GM21717 (cell line): ENCODE results near the gene CEBPZOS.

Experiments used
- ATAC-seq: cut with Tn5 transposase; IDR thresholded peaks from one replicate; pipeline ENCODE4 v1.9.1; 2021; ENCODE audit warnings: mild to moderate bottlenecking, moderate library complexity; ENCODE audit not compliant: unreplicated experiment

The CEBPZOS gene

GRCh38 chr2:37196320-37197195 is at the start of gene CEBPZOS:
CEBPZOS (plus strand) TSS chr2:37196496; CDS start chr2:37199705, 3,209 bp downstream.
- peak; percentile 76 for ATAC-seq

DNA sequence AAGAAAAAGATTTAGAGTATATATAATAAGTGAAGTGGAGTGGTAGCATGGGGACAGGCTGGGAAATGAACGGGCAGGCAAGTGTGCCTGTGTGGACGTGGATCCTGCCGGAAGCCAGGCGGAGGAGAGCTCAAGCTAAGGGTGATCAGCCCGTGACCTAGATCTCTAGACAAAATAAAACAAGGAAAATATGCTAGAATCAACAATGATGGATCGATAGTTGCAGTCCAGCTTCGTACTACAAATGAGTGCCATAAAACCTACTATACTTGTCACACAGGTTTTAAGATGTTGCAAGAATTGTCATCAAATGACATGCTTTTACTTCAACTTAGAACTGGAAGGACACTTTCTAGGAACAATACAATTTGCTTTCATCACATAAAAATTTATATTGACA is 48.0 kb upstream of the CEBPZOS start:
- ATAC-seq = no peak

GRCh38 chr2:37149626-37150322 is 46.5 kb upstream of the CEBPZOS start:
- ATAC-seq = no peak

GRCh38 chr2:37153224-37153623 is 43.1 kb upstream of the CEBPZOS start:
- no peak for ATAC-seq

DNA sequence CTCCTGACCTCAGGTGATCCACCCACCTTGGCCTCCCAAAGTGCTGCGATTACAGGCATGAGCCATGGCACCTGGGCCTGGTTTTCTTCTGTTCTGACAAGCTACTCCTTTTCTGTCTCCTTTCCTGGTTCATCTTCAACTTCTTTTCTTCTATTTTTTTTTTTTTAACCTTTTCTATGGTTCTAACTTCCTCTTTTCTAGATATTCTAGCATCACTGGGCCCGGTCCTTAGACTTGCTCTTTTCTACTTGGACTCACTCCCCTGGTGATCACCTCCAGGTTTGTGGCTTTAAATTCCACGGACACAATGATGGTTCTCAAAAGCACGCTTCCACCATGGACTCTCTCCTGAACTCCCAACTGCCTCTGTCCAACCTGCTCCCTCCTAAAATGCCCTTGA is 41.5 kb upstream of the CEBPZOS start:
- no peak for ATAC-seq

- peak; percentile 36 for ATAC-seq
These were observed 40.0 kb upstream of the CEBPZOS start for GRCh38 chr2:37156071-37156856.

- peak; percentile 88 for ATAC-seq
These were observed 39.2 kb upstream of the CEBPZOS start, which contains the start of gene EIF2AK2 for GRCh38 chr2:37156857-37157714. EIF2AK2 (minus strand) TSS chr2:37156980; CDS start chr2:37147806, 9,174 bp downstream.

GRCh38 chr2:37164757-37165156 is 31.5 kb upstream of the CEBPZOS start:
- ATAC-seq = no peak

DNA sequence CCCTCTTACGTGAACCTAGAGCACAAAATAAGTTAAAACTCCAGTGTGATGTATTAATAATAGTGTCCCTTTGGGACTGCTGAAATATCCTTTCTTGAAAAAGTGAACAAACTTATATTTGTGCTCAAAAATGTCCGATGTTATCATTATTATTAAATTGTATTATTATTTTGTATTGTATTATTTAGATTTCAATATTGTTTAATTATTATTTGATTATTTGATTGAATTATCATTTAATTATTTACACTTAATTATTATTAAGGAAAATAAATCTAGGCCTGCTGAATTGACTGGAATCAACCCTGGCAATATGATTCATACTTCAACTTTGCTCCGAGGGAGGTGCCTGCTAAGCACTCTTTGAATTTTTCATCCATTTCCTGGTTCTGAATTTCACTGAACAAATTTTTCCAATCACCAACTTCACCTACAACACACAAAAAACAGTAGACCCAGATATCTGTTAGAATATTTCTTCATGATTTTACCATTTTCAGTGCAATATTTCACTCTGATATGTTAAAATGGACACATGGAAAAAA is 28.6 kb upstream of the CEBPZOS start:
- no peak for ATAC-seq

GRCh38 chr2:37168217-37168981 is 27.9 kb upstream of the CEBPZOS start:
- ATAC-seq = no peak

DNA sequence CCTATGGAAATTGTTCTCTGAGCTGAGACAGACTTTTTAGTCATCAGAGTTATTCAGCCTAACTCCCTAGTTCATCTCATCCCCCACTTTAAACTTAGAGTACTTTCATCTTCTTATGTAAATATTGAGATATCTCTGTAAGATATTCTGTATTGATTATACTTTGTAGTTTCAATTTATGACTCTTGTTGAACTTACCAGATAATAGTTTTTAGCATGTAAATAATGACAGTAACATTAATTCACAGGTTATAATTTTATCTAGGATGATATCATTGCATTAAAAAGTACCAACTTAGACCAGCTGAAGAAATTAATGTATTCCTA is 24.7 kb upstream of the CEBPZOS start:
- ATAC-seq = no peak

DNA sequence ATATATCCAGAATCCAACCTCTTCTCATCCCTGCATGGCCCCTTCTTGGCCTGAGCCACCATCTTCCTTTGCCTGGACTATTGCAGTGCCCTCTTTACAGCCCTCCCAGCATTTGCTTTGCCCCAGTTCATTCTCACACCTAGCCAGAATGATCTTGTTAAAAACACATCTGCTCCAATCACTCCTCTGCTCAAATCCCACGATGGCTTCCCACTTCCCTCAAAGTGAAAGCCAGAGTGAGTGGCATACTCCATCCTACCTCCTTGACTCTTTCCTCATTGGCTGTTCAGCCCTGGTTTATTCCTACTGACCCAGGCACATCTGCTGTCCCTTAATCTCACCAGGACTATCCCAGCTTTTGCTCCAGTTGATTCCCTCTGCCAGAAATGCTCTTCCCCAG is 22.6 kb upstream of the CEBPZOS start:
- no peak for ATAC-seq

- no peak for ATAC-seq
These were observed 16.2 kb upstream of the CEBPZOS start for GRCh38 chr2:37180006-37180639.

DNA sequence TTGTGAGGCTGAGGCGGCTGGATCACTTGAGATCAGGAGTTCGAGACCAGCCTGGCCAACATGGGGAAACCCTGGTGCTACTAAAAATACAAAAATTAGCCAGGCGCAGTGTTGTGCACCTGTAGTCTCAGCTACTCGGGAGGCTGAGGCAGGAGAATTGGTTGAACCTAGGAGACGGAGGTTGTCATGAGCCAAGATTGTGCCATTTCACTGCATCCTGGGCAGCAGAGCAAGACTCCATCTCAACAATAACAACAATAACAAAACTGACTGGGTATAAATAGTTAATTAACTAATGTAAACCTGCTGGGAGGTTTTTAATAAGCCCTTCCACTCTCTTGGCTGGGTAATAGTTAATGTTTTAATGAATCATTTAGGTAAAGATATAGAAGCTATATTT is 15.7 kb upstream of the CEBPZOS start:
- ATAC-seq = no peak

DNA sequence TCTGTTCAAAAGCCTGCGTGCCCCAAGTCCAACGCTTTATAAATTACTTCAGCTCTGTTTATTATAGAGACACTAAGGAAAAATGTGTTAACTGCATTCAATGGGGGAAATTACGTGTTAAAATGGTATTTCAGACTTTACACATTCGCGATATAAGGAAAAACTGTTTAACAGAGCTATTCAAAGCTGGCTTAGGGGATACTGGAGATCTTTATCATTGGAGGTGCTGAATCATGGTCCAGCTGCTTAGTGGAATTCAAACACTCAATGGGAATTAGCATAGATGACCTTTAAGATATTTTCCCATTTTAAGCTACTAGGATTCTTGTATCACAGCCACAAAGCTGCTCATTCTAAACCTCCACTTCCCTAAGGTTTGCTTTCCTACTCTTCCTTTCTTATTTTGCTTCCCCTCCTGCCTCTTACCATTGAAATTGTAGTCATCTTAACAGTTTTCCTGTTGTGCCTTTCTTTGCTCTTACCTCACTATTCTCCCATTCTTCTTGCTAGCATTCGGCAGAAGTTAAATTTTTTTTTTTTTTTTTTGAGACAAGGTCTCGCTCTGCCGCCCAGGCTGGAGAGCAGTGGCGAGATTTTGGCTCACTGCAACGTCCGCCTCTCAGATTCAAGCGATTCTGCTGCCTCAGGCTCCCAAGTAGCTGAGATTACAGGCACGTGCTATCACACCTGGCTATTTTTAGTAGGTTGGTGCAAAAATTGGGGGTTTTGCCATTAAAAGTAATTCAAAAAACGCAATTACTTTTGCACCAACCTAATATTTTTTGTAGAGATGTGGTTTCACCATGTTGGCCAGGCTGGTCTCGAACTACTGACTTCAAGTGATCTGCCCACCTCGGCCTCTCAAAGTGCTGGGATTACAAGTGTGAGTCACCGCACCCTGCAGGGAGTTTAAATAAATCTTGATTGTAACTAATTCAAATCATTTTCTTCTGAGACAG is 14.3 kb upstream of the CEBPZOS start:
- ATAC-seq = no peak

DNA sequence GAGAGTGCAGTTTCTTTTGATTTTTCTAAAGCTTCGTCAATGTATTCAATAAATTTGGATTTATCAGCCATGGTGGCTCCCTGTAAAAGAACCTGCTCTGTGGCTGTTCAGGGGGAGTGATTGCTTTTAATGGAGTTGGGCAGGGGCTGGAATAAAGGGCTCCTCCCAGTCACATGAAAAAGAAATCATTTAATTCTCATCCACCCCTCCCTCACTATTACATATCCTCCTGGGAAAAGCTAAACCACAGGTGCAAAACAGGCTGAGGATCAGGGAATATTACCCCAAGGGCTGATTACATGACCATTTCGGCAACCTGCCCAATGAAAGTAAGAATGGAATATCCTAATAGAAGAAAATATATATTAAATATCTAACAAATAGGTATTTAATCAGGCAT is 7.7 kb upstream of the CEBPZOS start, which contains the start of gene SULT6B1:
Gene SULT6B1, minus strand, starts transcription at position 101 of the 400 bp plus-strand sequence. Its CDS starts 30 bp downstream, at position 71.
- ATAC-seq = no peak

DNA sequence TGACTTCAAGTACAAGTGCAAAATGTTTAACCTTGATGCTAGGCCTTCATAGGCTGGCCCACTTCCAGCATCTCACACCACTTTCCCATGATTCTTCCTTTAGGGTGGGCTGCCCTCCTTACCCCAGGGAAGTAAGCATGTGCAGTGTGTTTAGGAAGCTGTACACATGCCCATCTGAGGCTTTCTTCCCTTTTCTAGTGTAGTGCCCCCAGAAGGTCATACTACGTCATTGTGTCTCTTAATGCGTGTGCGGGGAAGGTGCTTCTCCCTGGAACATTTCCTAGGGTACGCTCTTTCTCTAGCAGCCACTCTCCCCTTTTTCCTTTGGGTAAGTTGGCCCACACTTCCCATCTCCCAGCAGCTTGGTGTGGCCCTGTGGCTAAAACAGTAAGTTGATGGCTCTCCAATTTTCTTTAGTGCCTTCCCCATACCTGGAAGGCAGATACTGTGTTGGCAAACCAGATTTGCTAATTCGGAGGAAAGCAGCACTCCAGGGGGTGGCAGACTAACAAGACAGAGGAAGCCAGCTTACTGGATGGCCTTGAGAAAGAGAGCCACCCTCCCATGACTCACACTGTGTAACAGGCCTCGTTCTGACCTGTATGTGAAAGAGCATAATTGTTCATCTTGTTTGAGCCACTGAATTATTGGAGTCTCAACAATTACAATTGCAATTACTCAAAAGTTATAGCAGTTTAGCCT is 6.7 kb upstream of the CEBPZOS start:
- no peak for ATAC-seq
